Stimulated activated naive CD8-positive, alpha-beta T cell treated with anti-CD3 and anti-CD28 coated beads, Interleukin-15, Interleukin-2, amounts not matched to agents 100 ng/mL and 50 ng/mL, for 24 hours (primary cell): Measurements from ENCODE around the gene SFTPB.
"Not testable (repeated sequence)": the region's sequence is repeated elsewhere in the genome, so short reads cannot be mapped to it uniquely, and the experiment has no call there.

Experiments used
- H3K27ac Mint-ChIP-seq: one replicate; pipeline ENCODE4 v1.8.0; 2021; ENCODE audit warnings: mild to moderate bottlenecking, mixed read lengths
- H3K27me3 Mint-ChIP-seq: one replicate; pipeline ENCODE4 v1.8.0; 2021; ENCODE audit warnings: mixed read lengths
- H3K36me3 Mint-ChIP-seq: one replicate; pipeline ENCODE4 v1.8.0; 2021; ENCODE audit warnings: low read depth, mixed read lengths
- H3K4me1 Mint-ChIP-seq: one replicate; pipeline ENCODE4 v1.8.0; 2021; ENCODE audit warnings: low read depth, mixed read lengths
- H3K4me3 Mint-ChIP-seq: one replicate; pipeline ENCODE4 v1.8.0; 2021; ENCODE audit warnings: mild to moderate bottlenecking, mixed read lengths
- H3K9me3 Mint-ChIP-seq: one replicate; pipeline ENCODE4 v1.8.0; 2021; ENCODE audit warnings: mixed read lengths

The SFTPB gene

DNA sequence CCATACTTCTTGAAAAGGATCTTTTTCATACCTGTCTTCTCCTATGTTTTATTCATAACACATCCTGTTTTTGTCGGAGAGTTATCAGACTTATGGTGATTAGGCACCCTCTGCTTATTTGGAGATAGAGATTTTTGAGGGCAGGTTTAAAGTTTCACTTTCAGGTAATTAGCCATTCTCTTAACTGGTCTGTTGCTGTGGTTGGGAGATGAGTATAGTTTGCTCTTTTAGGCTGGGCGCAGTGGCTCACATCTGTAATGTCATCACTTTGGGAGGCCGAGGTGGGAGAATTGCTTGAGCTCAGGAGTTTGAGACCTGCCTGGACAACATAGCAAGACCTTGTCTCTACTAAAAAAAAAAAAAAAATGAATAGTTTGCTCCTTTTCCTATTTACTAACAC is 25.3 kb downstream of the SFTPB start:
- H3K4me3 Mint-ChIP-seq, result no peak overlapping the region
- H3K9me3 Mint-ChIP-seq, result no peaks in the 10 kb centered on the region
- H3K4me1 Mint-ChIP-seq, result peaks cover 12% of the 10 kb centered on the region
- H3K27ac Mint-ChIP-seq, result peak overlapping the region; percentile 37
- H3K36me3 Mint-ChIP-seq, result peaks cover 68% of the 10 kb centered on the region
- H3K27me3 Mint-ChIP-seq, result no peaks in the 10 kb centered on the region

DNA sequence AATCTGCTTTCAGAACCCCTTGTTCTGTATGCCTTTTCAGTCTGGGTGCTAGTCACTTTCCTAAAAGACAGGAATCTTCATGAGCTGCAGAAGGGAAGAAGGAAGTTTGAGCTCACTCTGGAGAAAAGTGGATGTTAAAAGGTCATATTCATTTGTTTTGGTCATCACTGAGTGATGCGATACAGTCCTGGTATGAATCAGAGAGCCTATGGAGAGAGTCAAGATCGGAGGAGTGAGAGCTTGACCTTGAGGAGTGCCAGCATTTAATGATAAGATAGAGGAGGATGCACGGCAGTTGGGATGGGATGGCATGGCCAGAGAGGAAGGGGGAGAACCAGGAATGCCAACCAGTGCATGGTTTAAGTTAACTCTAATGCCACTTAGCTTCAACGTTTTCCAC is 32.4 kb downstream of the SFTPB start:
- H3K27ac Mint-ChIP-seq, result no peak overlapping the region
- H3K4me3 Mint-ChIP-seq, result no peak overlapping the region
- H3K4me1 Mint-ChIP-seq, result peaks cover 4% of the 10 kb centered on the region
- H3K9me3 Mint-ChIP-seq, result no peaks in the 10 kb centered on the region
- H3K27me3 Mint-ChIP-seq, result no peaks in the 10 kb centered on the region
- H3K36me3 Mint-ChIP-seq, result peaks cover 72% of the 10 kb centered on the region

DNA sequence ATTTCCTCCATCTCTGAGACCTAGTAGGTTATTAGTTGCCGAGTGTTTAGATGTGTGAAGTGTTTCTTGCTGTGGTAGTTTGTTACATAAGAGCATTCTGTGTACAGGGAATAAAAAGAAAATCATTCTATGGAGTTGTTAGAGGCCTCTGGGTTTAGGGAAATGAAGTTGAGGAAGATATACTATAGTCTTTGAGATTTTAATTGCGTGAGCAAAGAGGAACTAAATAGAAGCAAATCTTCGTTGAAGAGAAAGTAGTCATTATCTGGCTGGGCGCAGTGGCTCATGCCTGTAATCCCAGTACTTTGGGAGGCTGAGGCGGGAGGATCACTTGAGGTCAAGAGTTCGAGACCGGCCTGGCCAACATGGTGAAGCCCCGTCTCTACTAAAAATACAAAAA is 33.0 kb downstream of the SFTPB start:
- Mint-ChIP-seq H3K27ac (no peak overlapping the region), H3K9me3 (no peaks in the 10 kb centered on the region), H3K4me3 (no peak overlapping the region), H3K4me1 (peaks cover 4% of the 10 kb centered on the region), H3K36me3 (peaks cover 73% of the 10 kb centered on the region), H3K27me3 (no peaks in the 10 kb centered on the region)

DNA sequence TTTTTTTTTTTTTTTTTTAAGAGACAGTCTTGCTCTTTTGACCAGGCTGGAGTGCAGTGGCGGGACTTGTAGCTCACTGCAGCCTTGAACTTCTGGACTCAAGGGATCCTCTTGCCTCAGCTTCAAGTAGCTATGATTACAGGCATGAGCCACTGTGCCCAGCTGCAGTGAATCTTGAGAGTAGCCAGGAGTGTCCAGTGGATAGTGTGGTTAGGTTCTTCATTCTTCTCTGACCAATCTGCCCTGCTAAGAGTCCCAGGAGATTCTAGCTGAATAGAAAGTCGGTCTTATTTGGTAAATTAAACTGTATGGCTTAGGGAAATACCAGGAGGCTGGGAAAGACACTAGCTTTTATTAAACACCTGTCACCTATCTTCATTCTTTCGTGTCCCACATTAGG is 36.7 kb downstream of the SFTPB start:
- Mint-ChIP-seq H3K4me1 (peaks cover 15% of the 10 kb centered on the region), H3K4me3 (no peak overlapping the region), H3K9me3 (no peaks in the 10 kb centered on the region), H3K36me3 (peaks cover 69% of the 10 kb centered on the region), H3K27me3 (no peaks in the 10 kb centered on the region), H3K27ac (no peak overlapping the region)

GRCh38 chr2:85628658-85629057 is 39.3 kb downstream of the SFTPB start:
- Mint-ChIP-seq H3K4me1 (peaks cover 15% of the 10 kb centered on the region), H3K9me3 (no peaks in the 10 kb centered on the region), H3K27me3 (no peaks in the 10 kb centered on the region), H3K27ac (peak overlapping the region; percentile 52), H3K36me3 (peaks cover 76% of the 10 kb centered on the region), H3K4me3 (no peak overlapping the region)

DNA sequence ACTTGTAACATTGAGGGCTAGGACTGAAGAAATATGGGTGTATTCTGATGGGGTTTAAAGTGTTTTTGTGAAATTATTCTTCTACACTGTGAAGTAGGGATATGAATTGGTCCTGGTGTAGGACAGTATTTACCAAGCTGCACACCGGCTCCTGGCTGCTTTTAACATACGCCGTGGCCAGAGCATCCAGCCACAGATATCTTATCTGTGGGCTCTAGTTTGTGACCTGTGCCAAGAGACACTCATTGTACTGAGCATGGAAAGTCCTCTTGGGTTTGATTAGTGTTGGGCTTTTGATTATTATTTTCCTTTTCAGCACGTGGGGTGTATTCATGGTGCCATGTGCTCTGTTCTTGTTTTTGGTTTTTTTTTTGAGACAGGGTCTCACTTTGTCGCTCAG is 44.0 kb downstream of the SFTPB start:
- Mint-ChIP-seq H3K27ac (no peak overlapping the region), H3K4me1 (peaks cover 16% of the 10 kb centered on the region), H3K36me3 (peaks cover 62% of the 10 kb centered on the region), H3K9me3 (no peaks in the 10 kb centered on the region), H3K27me3 (no peaks in the 10 kb centered on the region), H3K4me3 (no peak overlapping the region)

DNA sequence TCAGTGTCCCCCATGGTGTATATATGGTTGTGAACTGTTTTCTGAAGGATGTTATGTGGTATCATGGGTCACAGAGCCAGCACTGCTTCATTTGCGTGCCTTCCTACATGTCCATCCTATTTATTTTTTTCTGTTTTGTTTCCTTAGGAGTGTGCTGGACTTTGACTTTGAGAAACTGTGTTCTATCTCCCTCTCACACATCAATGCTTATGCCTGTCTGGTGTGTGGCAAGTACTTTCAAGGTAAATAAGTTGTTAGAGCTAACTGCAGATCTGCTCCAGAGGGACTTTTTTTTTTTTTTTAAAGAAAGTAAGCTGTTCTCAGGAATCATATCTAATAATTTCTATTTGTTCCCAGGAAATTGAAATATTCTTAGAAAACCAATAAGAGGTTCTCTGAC is 46.7 kb downstream of the SFTPB start:
- Mint-ChIP-seq H3K4me1 (peaks cover 20% of the 10 kb centered on the region), H3K36me3 (peaks cover 62% of the 10 kb centered on the region), H3K27ac (no peak overlapping the region), H3K9me3 (no peaks in the 10 kb centered on the region), H3K4me3 (no peak overlapping the region), H3K27me3 (no peaks in the 10 kb centered on the region)

GRCh38 chr2:85619617-85620016 is 48.4 kb downstream of the SFTPB start:
- H3K27me3 Mint-ChIP-seq, result no peaks in the 10 kb centered on the region
- no peaks in the 10 kb centered on the region for H3K9me3 Mint-ChIP-seq
- H3K4me1 Mint-ChIP-seq, result peaks cover 20% of the 10 kb centered on the region
- H3K4me3 Mint-ChIP-seq, result no peak overlapping the region
- no peak overlapping the region for H3K27ac Mint-ChIP-seq
- peaks cover 46% of the 10 kb centered on the region for H3K36me3 Mint-ChIP-seq

DNA sequence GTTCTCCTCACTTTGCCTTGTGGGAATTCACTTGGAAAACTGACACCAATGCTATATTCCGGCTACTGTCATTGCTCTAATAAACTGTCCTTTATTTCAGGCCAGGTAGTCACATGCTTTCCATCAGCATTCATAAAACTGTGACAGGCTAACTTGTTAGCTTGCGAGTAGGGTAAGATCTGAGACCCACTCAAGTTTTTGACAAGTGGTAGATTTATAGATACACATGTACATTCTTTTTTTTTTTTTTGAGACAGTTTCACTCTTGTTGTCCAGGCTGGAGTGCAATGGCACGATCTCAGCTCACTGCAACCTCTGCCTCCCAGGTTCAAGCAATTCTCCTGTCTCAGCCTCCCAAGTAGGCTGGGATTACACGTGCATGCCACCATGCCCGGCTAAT is 50.3 kb downstream of the SFTPB start:
- Mint-ChIP-seq H3K36me3 (peaks cover 28% of the 10 kb centered on the region), H3K27ac (peak overlapping the region; percentile 94), H3K4me1 (peaks cover 25% of the 10 kb centered on the region), H3K4me3 (peak overlapping the region; percentile 92)
- H3K27me3 Mint-ChIP-seq, H3K9me3 Mint-ChIP-seq: not testable (repeated sequence)

DNA sequence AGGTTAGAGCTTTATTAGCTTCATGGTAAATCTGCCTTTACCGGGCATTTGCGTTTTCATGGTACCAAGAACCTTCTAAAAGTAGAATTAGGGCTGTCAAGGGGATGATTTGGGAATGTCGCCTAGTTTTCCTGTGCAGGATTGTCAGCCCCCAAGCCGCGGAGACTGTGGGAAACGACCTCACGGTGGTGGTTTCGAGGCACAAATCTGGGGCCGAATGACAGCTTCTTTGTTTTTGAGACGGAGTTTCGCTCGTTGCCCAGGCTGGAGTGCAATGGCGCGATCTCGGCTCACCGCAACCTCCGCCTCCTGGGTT is 52.6 kb downstream of the SFTPB start:
- H3K4me1 Mint-ChIP-seq, result peaks cover 34% of the 10 kb centered on the region
- H3K27me3 Mint-ChIP-seq, result no peaks in the 10 kb centered on the region
- H3K36me3 Mint-ChIP-seq, result peaks cover 19% of the 10 kb centered on the region
- H3K9me3 Mint-ChIP-seq, result no peaks in the 10 kb centered on the region
- no peak overlapping the region for H3K4me3 Mint-ChIP-seq
- H3K27ac Mint-ChIP-seq, result no peak overlapping the region

- H3K4me3 Mint-ChIP-seq, H3K9me3 Mint-ChIP-seq, H3K27ac Mint-ChIP-seq, H3K27me3 Mint-ChIP-seq: not testable (repeated sequence)
- Mint-ChIP-seq H3K4me1 (peaks cover 38% of the 10 kb centered on the region), H3K36me3 (peaks cover 22% of the 10 kb centered on the region)
Measured at GRCh38 chr2:85614757-85615156, 53.2 kb downstream of the SFTPB start.

DNA sequence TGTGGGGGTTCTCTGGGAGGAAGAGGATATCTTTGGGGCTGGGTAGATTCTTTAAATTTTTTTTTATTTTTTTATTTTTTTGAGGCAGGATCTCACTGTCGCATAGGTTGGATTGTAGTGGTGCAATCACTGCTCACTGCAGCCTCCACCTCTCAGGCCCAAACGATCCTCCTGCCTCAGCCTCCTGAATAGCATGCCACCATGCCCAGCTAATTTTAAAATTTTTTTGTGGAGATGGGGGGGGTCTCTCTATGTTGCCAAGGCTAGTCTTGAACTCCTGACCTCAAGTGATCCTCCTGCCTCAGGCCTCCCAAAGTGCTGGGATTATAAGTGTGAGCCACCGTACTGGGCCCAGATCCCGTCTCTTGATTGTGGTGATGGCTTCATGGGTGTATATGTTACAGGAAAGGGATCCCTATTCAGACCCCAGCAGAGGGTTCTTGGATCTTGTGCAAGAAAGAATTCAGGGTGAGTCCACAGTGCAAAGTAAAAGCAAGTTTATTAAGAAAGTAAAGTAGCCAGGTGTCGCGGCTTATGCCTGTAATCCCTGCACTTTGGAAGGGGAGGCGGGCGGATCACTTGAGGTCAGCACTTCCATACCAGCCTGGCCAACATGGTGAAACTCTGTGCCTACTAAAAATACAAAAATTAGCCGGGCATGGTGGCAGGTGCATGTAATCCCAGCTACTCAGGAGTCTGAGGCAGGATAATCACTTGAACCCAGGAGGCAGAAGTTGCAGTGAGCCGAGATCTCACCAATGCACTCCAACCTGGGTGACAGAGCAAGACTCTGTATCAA is 54.1 kb downstream of the SFTPB start:
- Mint-ChIP-seq H3K9me3 (no peaks in the 10 kb centered on the region), H3K27me3 (no peaks in the 10 kb centered on the region), H3K4me1 (peaks cover 36% of the 10 kb centered on the region), H3K27ac (peak overlapping the region; percentile 41), H3K36me3 (peaks cover 22% of the 10 kb centered on the region), H3K4me3 (peak overlapping the region; percentile 22)

DNA sequence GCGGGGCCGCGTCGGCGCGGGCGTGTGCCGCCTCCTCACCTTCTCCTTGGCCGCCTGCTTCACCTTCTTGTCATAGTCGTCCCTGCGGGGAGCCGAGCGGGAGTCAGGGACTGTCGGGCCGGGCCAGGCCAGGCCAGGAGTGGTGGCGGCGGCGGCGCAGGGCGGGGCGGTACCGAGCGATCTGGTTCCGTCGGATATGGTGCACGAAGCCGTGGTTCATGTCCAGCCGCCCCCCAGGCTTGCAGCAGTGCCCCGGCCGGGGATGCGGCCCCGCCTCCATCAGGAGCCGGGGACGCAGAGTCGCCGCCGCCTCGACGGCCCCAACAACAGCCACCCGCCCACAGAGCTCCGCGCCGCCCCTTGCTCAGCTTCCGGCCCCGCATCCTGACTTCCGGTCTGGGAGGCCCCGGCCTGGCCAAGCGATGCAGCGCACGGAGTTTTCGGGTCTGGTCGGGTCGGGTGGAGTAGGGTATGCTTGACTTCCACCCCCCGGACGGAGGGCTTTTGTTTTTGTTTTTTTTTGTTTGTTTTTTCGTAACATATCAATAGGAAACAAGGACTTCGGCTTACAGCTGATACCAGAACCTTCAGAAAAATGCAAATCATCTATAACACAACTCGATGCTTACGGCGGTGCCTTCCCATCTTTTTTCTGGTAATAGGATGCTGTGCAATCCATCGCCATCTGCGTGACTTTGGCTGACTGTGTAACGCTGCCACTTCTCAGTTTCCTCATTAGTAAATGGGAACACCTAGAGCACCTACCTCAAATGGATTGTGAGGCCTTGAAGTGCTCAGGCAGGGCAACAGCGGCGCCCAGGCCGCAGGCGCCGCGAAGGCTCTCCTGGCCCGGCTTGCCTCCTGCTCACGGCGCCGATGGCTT is 56.1 kb downstream of the SFTPB start, which contains the start of gene C2orf68:
C2orf68 (minus strand) TSS at position 362 of the 883 bp plus-strand sequence; CDS start at position 280, 82 bp downstream.
- Mint-ChIP-seq H3K27ac (peak within 1 kb of the TSS; percentile 95), H3K4me1 (peaks cover 26% of the 10 kb centered on the region), H3K27me3 (no peaks in the 10 kb centered on the region), H3K36me3 (peaks cover 21% of the 10 kb centered on the region), H3K9me3 (no peaks in the 10 kb centered on the region), H3K4me3 (peak within 1 kb of the TSS; percentile 98)

DNA sequence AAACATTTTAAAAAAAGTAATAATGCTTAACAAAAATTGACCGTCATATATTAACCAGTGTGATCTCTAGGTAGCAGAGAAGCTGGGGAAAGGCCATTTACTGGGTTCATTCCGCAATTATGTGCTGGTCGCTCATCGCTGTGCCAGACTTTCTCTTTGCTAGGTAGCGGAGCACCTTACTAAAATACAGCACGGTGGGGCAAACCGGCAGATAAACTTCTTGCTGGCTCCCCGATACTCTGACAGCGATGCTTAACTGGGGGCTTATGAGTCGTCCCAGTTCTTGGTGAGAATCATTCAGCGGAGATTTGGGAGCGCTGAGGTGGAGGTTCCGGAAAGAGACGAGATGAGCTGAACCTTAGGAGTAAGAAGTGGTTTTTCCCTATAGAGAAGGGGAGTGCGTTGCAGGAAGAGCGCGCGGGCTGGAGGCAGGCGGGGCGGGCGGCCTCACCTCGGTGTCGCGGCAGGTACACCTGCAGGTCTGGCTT is 56.7 kb downstream of the SFTPB start:
- Mint-ChIP-seq H3K36me3 (peaks cover 21% of the 10 kb centered on the region), H3K27ac (peak overlapping the region; percentile 95), H3K27me3 (no peaks in the 10 kb centered on the region), H3K4me1 (peaks cover 26% of the 10 kb centered on the region), H3K4me3 (peak overlapping the region; percentile 98), H3K9me3 (no peaks in the 10 kb centered on the region)
